GM19193 (cell line): ENCODE data around the gene VEGFC.

Experiments
- POLR2A ChIP-seq: IDR thresholded peaks from 4 replicates; pipeline ENCODE4 v1.6.1; 2011; ENCODE audit not compliant: insufficient read depth, insufficient read length; ENCODE audit errors: extremely low read depth

Gene VEGFC

DNA sequence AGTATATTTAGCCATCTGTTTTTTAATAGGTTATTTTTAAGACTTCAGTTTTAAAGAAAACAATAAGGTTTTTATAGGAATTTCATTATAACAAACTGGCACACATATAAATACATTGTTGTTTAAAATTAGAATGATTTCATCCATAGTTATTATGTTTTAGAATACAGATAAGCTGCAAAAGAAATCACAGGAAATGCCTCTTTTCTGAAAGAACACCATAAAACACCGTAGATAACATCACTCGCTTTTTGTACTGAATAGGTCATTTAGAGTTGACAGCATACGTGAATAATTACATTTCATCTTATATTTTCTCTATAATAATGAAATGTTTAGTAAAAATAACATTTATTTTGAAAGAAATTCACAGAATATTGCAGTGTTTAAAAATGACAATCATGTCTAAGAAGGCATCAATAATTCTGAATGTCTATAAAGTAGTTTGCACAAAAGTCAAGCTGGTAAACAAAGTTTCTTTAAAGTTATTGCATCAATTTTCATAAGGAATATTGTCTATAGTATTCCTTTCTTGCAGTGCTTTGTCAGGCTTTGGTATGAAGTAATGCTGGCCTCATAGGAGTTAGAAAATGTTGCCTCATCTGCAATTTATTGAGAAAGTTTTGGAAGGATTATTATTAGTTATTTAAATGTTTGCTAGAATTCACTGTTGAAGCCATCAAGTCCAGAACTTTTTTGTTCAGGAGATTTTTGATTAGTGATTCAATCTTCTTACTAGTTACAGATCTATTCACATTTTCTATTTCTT lies 17.9 kb upstream of the VEGFC start:
- no peak for TF ChIP-seq POLR2A

DNA sequence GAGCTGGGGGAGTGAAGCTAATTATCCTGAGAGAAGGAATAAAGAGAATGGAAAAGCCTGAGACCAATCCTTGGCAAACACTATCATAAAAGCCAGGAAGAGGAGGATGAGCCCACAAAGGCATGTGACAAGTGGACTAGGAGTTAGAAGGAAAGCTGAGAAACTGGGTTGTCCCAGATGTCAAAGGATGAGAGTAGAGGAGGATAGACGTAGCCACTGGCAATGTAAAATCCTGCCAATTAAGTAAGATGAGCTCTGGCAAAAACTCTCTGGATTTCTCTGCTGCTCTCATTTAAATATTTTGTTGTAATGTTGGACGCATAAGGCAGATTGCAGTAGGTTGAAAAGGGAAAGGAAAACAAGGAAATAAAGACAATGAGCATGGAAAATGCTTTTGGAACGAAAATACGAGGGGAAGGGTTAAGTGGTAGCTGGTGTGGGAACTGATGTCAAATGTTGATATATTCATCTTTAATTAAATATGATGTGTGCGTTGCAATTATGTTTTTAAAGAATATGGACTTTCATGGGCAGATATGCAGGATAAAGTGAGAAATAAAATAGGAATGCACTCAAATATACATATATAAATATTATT lies 14.2 kb upstream of the VEGFC start:
- TF ChIP-seq POLR2A: no peak

DNA sequence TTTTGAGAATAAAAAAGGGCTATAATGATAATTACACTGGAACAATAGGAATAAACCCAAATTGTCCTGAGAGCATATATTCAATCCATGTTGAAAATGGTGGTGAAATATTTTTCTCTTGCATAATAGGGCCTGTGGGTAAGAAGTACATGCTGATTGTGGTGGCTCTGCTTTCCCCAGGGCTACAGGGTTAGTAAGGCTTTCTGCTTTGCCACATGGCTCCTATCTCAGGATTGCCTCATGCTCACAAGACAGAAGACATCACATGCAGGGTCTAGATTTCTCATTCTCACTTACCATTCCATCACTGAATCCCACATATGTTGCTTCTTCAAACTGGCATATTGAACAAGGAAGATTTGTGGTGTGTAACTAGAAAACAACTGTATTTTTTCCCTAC lies 12.4 kb upstream of the VEGFC start:
- TF ChIP-seq POLR2A: no peak

DNA sequence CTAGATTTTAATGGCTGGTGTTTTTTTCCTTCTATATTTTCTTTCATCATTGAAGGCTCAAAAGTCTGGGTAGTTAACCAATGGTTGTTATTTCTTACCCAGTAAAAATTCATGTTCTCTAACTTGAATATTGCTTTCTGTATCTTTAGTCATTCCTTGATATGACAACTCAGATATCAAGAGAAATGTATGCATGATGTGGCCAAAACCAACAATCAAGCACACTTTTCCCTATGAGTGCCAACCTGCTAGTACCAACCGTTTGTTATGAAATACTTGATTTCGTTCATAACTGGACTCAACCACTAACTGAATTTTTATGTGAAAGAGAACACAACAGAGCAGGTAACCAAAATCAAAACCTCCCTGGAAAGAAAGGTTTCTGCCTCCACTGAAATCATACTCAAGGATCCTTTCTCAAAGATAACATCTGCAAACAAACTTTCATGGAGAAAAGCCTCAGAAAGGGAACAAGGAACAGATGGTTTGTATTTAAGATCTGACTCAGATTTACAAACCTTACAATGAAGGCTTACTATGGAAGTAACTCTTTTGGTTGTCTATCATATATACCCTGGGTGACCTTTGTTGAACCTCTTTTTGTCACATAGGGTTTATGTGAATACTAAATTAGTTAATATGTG lies 8.3 kb upstream of the VEGFC start:
- no peak for TF ChIP-seq POLR2A

DNA sequence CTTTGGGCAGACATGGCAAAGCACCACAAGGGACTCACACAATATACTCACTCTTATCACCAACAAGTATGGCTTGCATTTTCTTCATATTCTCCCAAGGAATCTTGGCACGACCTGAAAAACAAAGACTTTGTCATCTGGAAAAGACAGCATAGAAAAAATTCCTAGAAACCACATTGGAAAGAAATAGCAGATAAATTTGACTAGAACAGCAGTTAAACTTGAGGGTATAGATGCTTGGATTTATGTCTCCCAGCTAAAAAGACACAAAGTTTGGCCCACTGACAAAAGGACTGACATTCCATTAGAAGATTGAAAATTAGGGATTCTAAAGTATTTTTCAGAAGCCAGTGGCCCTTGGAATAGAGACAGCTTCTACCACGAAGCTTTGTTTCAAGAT lies 6.9 kb upstream of the VEGFC start:
- TF ChIP-seq POLR2A: no peak

DNA sequence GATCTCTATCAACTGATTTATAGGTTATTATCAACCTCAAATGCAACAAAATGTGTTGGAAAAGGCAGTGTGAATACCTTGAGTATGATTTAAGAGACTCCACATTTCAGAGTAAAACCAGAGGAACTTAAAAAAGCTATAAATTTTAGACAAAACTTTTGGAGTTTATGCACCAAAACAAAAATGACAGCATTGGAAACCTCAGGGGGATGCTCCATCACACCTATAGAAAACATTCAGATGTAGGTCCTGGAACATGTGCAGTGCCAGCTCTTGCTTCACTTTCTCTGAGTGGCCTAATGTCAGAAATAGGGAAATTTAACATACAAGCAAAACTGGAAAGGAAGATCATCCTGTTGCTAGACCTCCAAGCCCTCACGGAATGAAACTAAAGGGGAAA lies 5.8 kb upstream of the VEGFC start:
- no peak for TF ChIP-seq POLR2A

DNA sequence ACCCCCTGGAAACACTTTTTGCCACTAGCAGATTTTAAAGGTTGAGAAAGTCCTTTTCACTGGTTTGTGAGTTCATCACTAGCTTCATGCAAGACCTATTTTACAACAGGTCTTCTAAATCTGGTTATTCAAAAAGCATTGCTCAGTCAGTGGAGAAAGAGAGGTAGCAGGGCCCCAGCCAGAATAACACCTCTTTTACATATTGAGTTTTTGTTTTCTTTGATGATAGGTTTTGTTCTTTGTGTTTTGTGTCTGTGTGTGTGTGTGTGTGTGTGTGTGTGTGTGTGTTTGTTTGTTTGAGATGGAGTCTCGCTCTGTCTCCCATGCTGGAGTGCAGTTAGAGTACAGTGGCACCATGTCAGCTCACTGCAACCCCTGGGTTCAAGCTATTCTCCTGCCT lies 2.7 kb upstream of the VEGFC start:
- TF ChIP-seq POLR2A: no peak

DNA sequence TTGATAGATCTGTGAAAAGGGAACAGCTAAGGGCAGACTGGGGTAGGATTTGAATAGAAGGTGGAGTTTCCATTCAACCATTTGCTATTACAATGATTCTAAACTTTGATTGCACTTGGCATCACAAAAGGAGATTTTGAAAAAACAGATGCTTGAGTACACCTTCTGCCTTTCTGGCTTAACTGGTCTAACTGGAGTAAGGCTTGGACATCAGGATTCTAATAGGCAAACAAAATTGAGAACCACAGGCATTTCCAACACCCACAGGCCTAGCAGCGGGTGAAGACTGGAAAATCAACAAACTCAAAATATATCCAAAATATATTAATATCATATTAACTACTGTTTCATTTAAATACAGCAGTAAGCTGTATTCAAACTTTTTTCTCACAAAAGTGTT lies 1.9 kb upstream of the VEGFC start:
- TF ChIP-seq POLR2A: no peak

DNA sequence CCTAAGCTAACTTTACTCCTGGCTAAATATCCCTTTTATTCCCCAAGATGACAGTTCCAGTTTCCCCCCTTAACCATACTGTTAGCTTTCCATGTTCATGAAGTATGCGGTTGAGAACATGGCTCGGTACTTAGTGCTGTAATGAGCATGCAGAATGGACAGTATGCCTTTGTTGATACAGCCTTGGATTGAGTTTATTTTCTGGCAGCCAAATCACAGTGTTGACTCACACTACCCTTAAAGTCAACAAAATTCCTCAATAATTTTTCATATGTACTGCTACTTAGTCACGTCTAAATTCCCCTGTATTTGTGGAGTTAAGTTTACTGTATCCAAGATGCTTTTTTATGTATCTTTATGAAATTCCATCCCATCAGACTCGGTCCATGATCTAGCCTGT lies 1.4 kb upstream of the VEGFC start:
- no peak for TF ChIP-seq POLR2A

DNA sequence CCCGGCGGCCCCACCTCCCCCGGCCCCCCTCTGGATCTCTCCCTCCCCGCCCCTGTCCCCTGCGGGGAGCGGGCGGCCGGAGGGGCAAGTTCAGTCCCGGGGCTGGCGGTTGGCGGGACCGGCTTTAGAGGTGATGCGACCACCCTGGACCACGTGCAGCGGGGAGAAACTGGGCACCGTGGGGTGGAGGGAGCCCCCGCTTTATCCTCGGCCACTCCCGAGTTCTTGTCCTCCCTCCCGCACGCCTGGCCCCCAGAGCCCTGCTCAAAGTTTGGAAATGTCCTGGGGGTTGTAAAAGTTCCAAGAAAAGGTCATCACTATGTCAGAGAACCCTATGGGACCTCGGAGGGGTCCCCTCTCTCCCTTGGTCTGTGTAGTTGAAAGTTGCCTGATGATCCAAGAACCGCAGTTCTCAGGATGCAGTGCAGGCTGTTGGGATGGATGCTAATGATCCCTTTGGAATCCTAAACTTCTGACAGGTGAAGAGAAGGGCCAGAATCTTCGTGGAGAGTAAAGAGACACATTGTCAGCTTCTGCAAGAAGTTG lies 411 bp upstream of the VEGFC start:
- TF ChIP-seq POLR2A: no peak

DNA sequence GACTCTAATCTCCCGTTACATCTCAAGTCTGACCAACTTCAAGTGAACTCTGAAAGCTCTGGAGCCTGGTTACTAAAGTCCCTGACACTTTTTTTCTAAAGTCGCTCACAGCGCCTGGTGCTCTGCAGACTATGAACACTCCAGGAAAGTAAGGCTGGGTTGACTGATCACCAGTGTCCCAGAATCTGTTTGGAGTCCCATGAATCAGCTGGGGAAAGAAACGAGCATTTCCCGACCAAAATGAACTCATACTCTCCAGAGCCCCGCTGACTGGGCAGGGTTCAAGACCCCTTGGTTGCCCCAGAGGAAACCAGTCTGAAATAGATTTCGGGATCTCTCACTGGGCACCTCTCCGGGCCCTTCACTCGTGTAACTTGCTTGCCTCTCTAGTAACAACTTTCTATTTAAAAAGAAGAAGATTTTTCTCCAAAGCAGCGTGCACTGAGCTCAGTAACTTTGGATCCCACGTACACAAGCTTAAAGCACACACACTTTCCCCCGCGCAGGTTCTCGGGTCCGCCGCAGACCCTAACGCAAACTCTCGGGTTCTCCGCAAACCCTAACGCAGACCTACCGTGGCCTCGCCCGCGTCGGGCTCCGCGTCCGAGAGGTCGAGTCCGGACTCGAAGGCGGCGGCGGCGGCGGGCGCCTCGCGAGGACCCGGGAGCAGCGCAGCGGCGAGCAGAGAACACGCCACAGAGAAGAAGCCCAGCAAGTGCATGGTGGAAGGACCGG lies 964 bp downstream of the VEGFC start:
- no peak for TF ChIP-seq POLR2A

DNA sequence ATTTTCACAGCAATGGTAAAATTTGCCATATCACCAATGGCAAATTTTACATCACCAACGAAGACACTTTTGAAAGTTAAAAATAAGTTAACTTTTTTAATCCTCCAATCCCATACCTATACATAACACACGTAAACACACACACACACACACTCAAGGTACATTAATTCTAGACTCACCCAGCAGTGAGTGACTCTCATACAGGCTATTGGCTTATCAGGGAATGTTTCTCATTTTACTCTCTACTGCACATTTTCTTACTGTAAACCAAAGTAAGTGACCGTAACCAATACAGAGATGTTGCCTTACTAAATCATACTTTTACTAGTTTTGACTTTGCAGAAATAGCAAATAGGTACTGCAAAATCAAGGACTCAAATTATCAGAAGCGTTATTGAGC lies 2.3 kb downstream of the VEGFC start:
- no peak for TF ChIP-seq POLR2A

DNA sequence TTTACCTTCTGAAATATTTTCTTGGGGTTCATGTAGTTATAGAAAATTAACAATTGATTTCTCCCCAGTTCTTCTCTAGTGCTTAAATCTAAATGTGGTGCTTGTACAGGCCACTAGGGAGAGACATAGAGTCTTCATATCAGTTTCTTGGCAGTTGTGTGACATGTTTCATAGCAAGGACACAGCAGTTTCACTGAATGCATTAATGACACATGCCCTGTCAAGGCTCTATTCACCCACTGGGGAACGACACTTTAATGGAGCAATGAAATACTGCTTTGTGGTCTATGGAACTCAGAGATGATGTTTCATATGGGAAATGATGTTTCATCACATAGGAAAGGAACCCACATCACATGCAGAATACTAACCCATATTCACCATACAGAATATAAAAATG lies 2.8 kb downstream of the VEGFC start:
- no peak for TF ChIP-seq POLR2A

DNA sequence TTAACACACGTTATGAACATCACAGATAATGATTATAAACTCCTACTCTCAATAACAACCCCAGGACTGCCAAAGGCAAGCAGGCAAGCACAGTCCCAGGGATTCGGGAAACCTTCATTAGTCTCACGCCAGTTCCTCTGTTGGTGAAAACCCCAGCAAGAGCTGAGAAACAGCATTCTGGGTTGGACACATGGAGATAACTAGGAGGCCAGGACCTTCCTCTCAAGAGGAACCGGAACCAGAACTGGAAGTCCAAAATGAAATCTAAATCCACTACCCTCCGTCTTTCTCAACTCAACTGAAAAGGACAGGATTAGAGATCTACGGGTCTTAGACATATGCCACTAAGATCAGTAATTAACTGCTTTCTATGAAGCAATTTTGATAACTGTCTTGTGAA lies 3.8 kb downstream of the VEGFC start:
- no peak for TF ChIP-seq POLR2A

DNA sequence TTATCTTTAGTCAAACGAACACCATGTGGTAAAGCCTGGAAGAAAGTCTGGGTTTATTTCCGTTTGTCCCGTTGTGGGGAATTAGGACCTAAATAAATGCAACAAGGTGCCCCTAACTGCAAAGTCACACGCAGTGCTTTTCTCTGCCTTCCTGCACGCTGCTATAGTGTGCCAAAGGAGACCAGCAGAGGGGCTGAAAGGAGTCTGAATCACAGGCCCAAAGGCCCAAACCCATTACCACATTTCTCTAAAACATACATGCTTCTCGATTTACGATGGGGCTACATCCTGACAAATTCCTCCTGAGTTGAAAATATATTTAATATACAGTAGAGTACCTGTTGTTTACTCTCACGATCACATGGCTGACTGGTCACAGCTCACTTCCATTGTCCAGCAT lies 4.5 kb downstream of the VEGFC start:
- no peak for TF ChIP-seq POLR2A
